GM18909 (cell line): ENCODE results near the gene NUP210L.

Source experiments
- ATAC-seq: cut with Tn5 transposase; IDR thresholded peaks from one replicate; pipeline ENCODE4 v1.9.1; 2021; ENCODE audit warnings: mild to moderate bottlenecking; ENCODE audit not compliant: unreplicated experiment, poor library complexity

Gene NUP210L

GRCh38 chr1:153970346-153970745, 184.5 kb downstream of the NUP210L start:
- ATAC-seq: no peak

- ATAC-seq: no peak
Observed at GRCh38 chr1:153968972-153969371, 185.9 kb downstream of the NUP210L start.

- no peak for ATAC-seq
Observed at GRCh38 chr1:153968408-153968807, 186.5 kb downstream of the NUP210L start.

GRCh38 chr1:153968000-153968363, 186.9 kb downstream of the NUP210L start:
- no peak for ATAC-seq

- peak; percentile 73 for ATAC-seq
Observed at GRCh38 chr1:153967107-153967999, 187.5 kb downstream of the NUP210L start, which contains the start of gene CREB3L4. TSS of gene CREB3L4 (plus strand) at chr1:153967902. CDS start at chr1:153968526, 624 bp downstream.

GRCh38 chr1:153963850-153964331, 191.0 kb downstream of the NUP210L start:
- ATAC-seq: no peak

GRCh38 chr1:153963030-153963849, 191.6 kb downstream of the NUP210L start, which contains the start of gene SLC39A1:
TSS of gene SLC39A1 (minus strand) at chr1:153963537. CDS start at chr1:153962715, 822 bp downstream.
- peak; percentile 47 for ATAC-seq

- no peak for ATAC-seq
Observed at GRCh38 chr1:153962088-153963029, 192.5 kb downstream of the NUP210L start.

GRCh38 chr1:153961421-153961820, 193.5 kb downstream of the NUP210L start:
- ATAC-seq: no peak

GRCh38 chr1:153960206-153960605, 194.7 kb downstream of the NUP210L start:
- ATAC-seq: no peak

GRCh38 chr1:153959454-153959853, 195.4 kb downstream of the NUP210L start:
- no peak for ATAC-seq

- ATAC-seq: no peak
Observed at GRCh38 chr1:153958961-153959260, 196.0 kb downstream of the NUP210L start.

- ATAC-seq: peak; percentile 77
Observed at GRCh38 chr1:153958111-153958960, 196.5 kb downstream of the NUP210L start, which contains the start of gene CRTC2. TSS of gene CRTC2 (minus strand) at chr1:153958612. CDS start at chr1:153958497, 115 bp downstream.

- ATAC-seq: peak; percentile 24
Observed at GRCh38 chr1:153957744-153958110, 197.1 kb downstream of the NUP210L start.

GRCh38 chr1:153956997-153957715, 197.7 kb downstream of the NUP210L start:
- ATAC-seq: no peak

GRCh38 chr1:153954826-153955225, 200.0 kb downstream of the NUP210L start:
- no peak for ATAC-seq

GRCh38 chr1:153953859-153954365, 201.0 kb downstream of the NUP210L start:
- no peak for ATAC-seq

- no peak for ATAC-seq
Observed at GRCh38 chr1:153951801-153952200, 203.1 kb downstream of the NUP210L start.
